Esophagus squamous epithelium (tissue), 4 donors: ENCODE data around the gene IFT80.

ENCODE experiments used
- POLR2A ChIP-seq, 4 donors: fragments of 450-650 bp; IDR thresholded peaks; one replicate each; pipeline ENCODE4 v1.6.1; 2017; ENCODE audit warnings: antibody characterized with exemption in 4 of 4, mild to moderate bottlenecking in 4 of 4, moderate library complexity in 3 of 4
- TF ChIP-seq, protein P1 (sequence below), 6 experiments: fragments of 450-650 bp in 4 of 6; fragments of 200-600 bp in 2 of 6; sonication (generic) in 2 of 6; IDR thresholded peaks; one replicate each; pipeline ENCODE4 v1.5.1; 2016 to 2019; ENCODE audit warnings: antibody characterized with exemption in 6 of 6, mild to moderate bottlenecking in 4 of 6, moderate library complexity in 4 of 6

DNA sequence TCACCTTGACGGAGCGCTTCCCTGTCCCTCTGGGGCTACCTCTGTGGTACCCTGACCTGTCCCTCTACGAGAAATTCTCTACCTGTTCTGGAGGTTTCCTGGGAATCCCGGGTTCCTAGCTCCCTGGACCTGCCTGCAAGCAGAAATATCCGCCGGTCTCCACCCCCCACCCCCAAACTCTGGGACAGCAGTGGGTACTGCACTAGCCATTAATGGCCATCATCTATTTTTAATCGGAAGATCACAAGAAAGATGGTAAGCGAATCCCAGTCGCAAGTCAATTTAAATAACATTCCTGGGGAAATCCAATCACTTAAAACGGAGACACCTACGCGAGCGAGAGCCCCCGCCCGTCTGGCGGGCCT, 174.2 kb downstream of the IFT80 start:
- no peak for TF ChIP-seq POLR2A (IDR thresholded peaks at IDR 0.05)
- TF ChIP-seq, protein P1, sequence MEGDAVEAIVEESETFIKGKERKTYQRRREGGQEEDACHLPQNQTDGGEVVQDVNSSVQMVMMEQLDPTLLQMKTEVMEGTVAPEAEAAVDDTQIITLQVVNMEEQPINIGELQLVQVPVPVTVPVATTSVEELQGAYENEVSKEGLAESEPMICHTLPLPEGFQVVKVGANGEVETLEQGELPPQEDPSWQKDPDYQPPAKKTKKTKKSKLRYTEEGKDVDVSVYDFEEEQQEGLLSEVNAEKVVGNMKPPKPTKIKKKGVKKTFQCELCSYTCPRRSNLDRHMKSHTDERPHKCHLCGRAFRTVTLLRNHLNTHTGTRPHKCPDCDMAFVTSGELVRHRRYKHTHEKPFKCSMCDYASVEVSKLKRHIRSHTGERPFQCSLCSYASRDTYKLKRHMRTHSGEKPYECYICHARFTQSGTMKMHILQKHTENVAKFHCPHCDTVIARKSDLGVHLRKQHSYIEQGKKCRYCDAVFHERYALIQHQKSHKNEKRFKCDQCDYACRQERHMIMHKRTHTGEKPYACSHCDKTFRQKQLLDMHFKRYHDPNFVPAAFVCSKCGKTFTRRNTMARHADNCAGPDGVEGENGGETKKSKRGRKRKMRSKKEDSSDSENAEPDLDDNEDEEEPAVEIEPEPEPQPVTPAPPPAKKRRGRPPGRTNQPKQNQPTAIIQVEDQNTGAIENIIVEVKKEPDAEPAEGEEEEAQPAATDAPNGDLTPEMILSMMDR (IDR thresholded peaks at IDR 0.05), result no peak
